Central memory CD8-positive, alpha-beta T cell (primary cell): ENCODE measurements around the gene TOR1AIP2.

Experiments used
- ATAC-seq: fragments of 150-1000 bp; cut with Tn5 transposase; replicated peaks from 2 replicates; pipeline ENCODE4 v1.10.0; 2022; ENCODE audit warnings: mild to moderate bottlenecking, moderate FRiP score, moderate number of reproducible peaks; ENCODE audit not compliant: poor library complexity, severe bottlenecking; ENCODE audit errors: extremely low read depth
- DNase-seq, 2 donors: peaks; one replicate each; pipeline ENCODE4 v3.0.0; 2021; ENCODE audit warnings: low spot score in 2 of 2
- H3K27ac Mint-ChIP-seq: one replicate; pipeline ENCODE4 v1.8.0; 2022; ENCODE audit warnings: low read depth, mild to moderate bottlenecking, moderate library complexity, mixed read lengths
- H3K27me3 Mint-ChIP-seq: one replicate; pipeline ENCODE4 v1.8.0; 2022; ENCODE audit warnings: mixed read lengths
- H3K36me3 Mint-ChIP-seq: one replicate; pipeline ENCODE4 v1.8.0; 2022; ENCODE audit warnings: mild to moderate bottlenecking, moderate library complexity, mixed read lengths; ENCODE audit not compliant: insufficient read depth
- H3K4me1 Mint-ChIP-seq: one replicate; pipeline ENCODE4 v1.8.0; 2022; ENCODE audit warnings: mixed read lengths
- H3K4me3 Mint-ChIP-seq: one replicate; pipeline ENCODE4 v1.8.0; 2022; ENCODE audit warnings: mild to moderate bottlenecking, moderate library complexity, mixed read lengths
- H3K9me3 Mint-ChIP-seq: one replicate; pipeline ENCODE4 v1.8.0; 2022; ENCODE audit warnings: mixed read lengths

TOR1AIP2 gene

GRCh38 chr1:179877586-179878265 is at the start of gene TOR1AIP2:
TOR1AIP2 (minus strand) TSS chr1:179877803; CDS start chr1:179852665, 25,138 bp downstream.
- H3K27me3 Mint-ChIP-seq: no peaks in the 10 kb centered on the region
- H3K4me3 Mint-ChIP-seq: peak within 1 kb of the TSS; percentile 80
- peaks cover 23% of the 10 kb centered on the region for H3K36me3 Mint-ChIP-seq
- peak; percentile 60 to 64 for DNase-seq
- no peaks in the 10 kb centered on the region for H3K9me3 Mint-ChIP-seq
- ATAC-seq: peak; percentile 52
- peak within 1 kb of the TSS; percentile 90 for H3K27ac Mint-ChIP-seq
- peaks cover 29% of the 10 kb centered on the region for H3K4me1 Mint-ChIP-seq

DNA sequence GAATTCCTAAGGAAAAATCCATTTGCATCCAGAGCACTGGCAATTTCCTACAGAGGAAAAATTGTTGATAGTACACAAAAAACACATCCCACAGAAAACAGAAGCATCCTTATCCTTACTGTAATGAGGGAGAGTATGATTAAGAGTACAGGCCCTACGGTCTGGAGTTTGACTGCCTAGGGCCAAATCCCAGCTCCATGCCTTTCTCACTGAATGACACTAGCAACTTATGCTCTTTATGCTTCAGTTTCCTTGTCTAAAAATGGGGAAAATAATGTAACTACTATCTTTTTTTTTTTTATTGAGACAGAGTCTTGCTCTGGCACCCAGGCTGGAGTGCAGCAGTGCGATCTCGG is 49.2 kb upstream of the TOR1AIP2 start:
- DNase-seq: no peak
- H3K27me3 Mint-ChIP-seq: no peaks in the 10 kb centered on the region
- H3K9me3 Mint-ChIP-seq: no peaks in the 10 kb centered on the region
- H3K27ac Mint-ChIP-seq: no peak overlapping the region
- H3K4me1 Mint-ChIP-seq: no peaks in the 10 kb centered on the region
- no peak overlapping the region for H3K4me3 Mint-ChIP-seq
- no peak for ATAC-seq
- peaks cover 5% of the 10 kb centered on the region for H3K36me3 Mint-ChIP-seq

DNA sequence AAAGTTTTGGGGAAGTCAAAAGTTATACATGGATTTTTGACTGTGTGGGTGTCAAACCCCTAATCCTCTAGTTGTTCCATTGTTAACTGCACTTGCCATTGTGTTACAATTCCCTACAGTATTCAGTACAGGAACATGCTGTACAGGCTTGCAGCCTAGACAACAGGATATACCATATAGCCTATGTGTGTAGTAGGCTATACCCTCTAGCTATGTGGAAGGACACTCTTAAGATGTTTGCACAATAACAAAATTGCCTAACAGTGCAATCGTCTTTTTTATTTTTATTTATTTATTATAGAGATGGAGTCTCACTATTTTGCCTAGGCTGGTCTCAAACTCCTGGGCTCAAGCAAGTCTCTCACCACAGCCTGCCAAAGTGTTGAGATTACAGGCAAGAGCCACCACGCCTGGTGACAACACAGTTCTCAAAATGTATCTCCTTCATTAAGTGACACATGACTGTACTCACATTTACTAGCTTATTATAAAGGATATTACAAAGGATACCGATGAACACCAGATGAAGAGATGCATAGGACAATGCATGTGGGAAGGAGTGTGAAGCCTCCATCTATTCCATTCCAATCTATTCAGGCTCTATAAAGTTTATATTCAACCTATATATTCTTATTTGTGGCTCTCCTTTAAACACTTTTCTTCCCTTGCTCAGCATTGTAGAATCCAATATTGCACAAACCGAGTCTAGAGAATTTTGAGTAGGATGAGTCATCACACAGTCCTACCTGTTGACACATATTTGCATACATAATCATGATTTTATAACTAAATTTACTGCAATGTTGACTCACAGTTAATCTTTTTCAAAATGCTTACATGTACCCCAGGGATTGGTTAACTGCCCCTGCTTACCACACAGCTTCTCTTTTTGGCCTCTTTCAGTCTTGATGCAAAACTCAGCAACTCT is 48.6 kb upstream of the TOR1AIP2 start:
- Mint-ChIP-seq H3K9me3 (no peaks in the 10 kb centered on the region), H3K27ac (no peak overlapping the region), H3K36me3 (peaks cover 11% of the 10 kb centered on the region), H3K27me3 (no peaks in the 10 kb centered on the region), H3K4me1 (no peaks in the 10 kb centered on the region), H3K4me3 (no peak overlapping the region)
- ATAC-seq (no peak), DNase-seq (no peak)

DNA sequence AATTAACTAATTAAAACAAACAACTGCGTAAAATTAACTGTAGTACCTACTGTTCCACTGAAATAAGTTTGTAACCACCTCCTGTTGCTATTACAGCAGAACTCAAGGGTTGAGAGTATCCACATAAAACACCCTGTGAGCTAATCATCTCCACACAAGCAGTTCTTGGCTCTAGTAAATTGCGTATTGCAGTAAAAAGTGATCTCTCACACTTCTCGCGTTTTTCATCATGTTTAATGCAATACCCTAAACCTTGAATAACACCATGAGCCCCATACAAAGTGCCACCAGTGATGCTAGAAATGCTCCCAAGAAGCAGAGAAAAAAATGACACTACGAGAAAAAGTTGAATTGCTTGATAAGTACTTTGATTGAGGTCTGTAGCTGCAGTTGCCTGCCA is 47.7 kb upstream of the TOR1AIP2 start:
- H3K27ac Mint-ChIP-seq: no peak overlapping the region
- H3K36me3 Mint-ChIP-seq: peaks cover 13% of the 10 kb centered on the region
- no peaks in the 10 kb centered on the region for H3K9me3 Mint-ChIP-seq
- ATAC-seq: no peak
- no peaks in the 10 kb centered on the region for H3K4me1 Mint-ChIP-seq
- no peak for DNase-seq
- no peak overlapping the region for H3K4me3 Mint-ChIP-seq
- H3K27me3 Mint-ChIP-seq: no peaks in the 10 kb centered on the region

DNA sequence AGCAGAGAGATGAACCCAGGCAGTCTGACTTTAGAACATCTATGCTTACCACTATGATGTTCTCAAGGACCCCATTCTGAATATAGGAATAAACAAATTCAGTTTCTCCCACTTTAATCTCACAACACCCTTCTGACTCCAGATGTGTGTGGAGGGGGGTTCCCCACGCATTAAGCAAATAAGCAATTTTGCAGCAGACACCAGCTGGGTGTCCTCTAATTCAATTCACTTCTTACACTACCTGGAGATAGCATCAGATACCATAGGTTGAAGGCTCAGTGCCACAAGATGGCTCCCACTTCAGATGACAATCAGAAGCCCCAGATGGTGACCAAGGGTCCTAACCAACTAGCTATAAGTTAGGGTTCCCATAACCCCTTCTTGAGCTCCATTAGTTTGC is 46.7 kb upstream of the TOR1AIP2 start:
- H3K36me3 Mint-ChIP-seq: peaks cover 17% of the 10 kb centered on the region
- no peaks in the 10 kb centered on the region for H3K27me3 Mint-ChIP-seq
- no peaks in the 10 kb centered on the region for H3K4me1 Mint-ChIP-seq
- ATAC-seq: no peak
- no peak for DNase-seq
- no peak overlapping the region for H3K4me3 Mint-ChIP-seq
- H3K9me3 Mint-ChIP-seq: no peaks in the 10 kb centered on the region
- H3K27ac Mint-ChIP-seq: no peak overlapping the region

GRCh38 chr1:179923029-179923428 is 45.4 kb upstream of the TOR1AIP2 start:
- DNase-seq: no peak
- Mint-ChIP-seq H3K27me3 (no peaks in the 10 kb centered on the region), H3K27ac (no peak overlapping the region), H3K4me3 (no peak overlapping the region), H3K9me3 (no peaks in the 10 kb centered on the region), H3K36me3 (peaks cover 30% of the 10 kb centered on the region), H3K4me1 (no peaks in the 10 kb centered on the region)
- no peak for ATAC-seq

- Mint-ChIP-seq H3K9me3 (no peaks in the 10 kb centered on the region), H3K27me3 (no peaks in the 10 kb centered on the region), H3K4me1 (no peaks in the 10 kb centered on the region), H3K36me3 (peaks cover 38% of the 10 kb centered on the region), H3K4me3 (no peak overlapping the region), H3K27ac (no peak overlapping the region)
- no peak for DNase-seq
- ATAC-seq: no peak
Measured at GRCh38 chr1:179921981-179922872, 44.6 kb upstream of the TOR1AIP2 start.

DNA sequence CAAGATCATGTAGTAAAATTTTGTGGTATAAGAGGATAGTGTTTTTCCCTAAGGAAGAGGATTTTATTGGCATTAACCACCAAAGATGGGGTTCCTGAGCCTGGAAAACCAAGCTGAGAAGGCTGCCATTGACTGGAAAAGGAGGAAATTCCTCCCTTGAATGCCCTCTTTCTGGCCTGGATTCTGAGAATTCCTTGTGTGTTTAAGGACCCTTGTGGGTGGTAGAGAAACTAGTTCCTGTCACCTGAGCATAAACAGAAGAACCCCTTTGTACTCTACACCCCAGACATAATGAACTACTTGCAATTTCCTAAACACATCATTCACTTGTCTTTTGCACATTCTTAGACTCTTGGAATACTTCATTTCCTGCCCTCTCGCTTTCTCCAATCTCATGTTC is 43.9 kb upstream of the TOR1AIP2 start:
- Mint-ChIP-seq H3K9me3 (no peaks in the 10 kb centered on the region), H3K4me3 (no peak overlapping the region), H3K27me3 (no peaks in the 10 kb centered on the region), H3K4me1 (no peaks in the 10 kb centered on the region), H3K36me3 (peaks cover 39% of the 10 kb centered on the region), H3K27ac (no peak overlapping the region)
- DNase-seq: no peak
- ATAC-seq: no peak

DNA sequence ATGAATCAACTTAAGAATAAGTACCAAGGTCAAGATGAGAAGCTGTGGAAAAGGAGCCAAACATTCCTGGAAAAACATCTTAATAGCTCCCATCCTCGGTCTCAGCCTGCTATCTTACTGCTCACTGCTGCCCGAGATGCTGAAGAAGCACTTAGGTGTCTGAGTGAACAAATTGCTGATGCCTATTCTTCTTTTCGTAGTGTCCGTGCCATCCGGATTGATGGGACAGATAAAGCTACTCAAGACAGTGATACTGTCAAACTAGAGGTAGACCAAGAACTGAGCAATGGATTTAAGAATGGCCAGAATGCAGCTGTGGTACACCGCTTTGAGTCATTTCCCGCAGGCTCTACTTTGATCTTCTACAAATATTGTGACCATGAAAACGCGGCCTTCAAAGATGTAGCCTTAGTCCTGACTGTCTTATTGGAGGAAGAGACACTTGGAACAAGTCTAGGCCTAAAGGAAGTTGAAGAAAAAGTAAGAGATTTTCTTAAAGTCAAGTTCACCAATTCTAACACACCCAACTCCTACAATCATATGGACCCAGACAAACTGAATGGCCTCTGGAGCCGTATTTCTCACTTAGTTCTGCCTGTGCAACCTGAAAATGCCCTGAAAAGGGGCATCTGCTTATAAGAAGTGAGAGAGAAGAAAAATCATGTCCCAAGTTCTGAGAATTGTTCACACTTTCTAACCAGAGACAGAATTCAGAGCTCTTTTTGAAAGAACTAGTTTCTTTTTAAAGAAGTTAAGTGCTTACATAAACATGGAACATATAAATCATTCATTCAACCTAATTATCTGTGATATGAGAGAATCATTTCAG is 40.2 kb upstream of the TOR1AIP2 start:
- ATAC-seq: no peak
- no peak for DNase-seq
- H3K36me3 Mint-ChIP-seq: peaks cover 59% of the 10 kb centered on the region
- H3K9me3 Mint-ChIP-seq: no peaks in the 10 kb centered on the region
- H3K27me3 Mint-ChIP-seq: no peaks in the 10 kb centered on the region
- H3K4me3 Mint-ChIP-seq: no peak overlapping the region
- H3K4me1 Mint-ChIP-seq: no peaks in the 10 kb centered on the region
- H3K27ac Mint-ChIP-seq: no peak overlapping the region

DNA sequence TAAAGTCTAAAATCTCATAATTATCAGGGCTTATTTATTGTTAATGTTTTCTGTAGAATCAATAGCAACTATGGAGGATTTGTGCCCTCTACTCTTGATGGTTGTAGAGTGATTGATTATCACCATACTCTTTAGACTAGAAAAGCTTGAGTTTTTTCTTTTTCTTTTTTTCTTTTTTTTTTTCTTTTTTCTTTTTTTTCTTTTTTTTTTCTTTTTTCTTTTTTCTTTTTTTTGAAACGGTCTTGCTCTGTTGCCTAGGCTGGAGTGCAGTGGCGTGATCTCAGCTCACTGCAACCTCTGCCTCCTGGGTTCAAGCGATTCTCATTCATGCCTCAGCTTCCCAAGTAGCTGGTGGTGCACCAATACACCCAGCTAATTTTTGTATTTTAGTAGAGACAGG is 34.2 kb upstream of the TOR1AIP2 start:
- DNase-seq (no peak), ATAC-seq (no peak)
- peaks cover 7% of the 10 kb centered on the region for H3K4me1 Mint-ChIP-seq
- no peaks in the 10 kb centered on the region for H3K27me3 Mint-ChIP-seq
- no peak overlapping the region for H3K27ac Mint-ChIP-seq
- no peak overlapping the region for H3K4me3 Mint-ChIP-seq
- H3K9me3 Mint-ChIP-seq: no peaks in the 10 kb centered on the region
- peaks cover 68% of the 10 kb centered on the region for H3K36me3 Mint-ChIP-seq

GRCh38 chr1:179910934-179911333 is 33.3 kb upstream of the TOR1AIP2 start:
- Mint-ChIP-seq H3K4me1 (peaks cover 7% of the 10 kb centered on the region), H3K4me3 (no peak overlapping the region), H3K27me3 (no peaks in the 10 kb centered on the region), H3K9me3 (no peaks in the 10 kb centered on the region), H3K27ac (no peak overlapping the region), H3K36me3 (peaks cover 70% of the 10 kb centered on the region)
- ATAC-seq (no peak), DNase-seq (no peak)

GRCh38 chr1:179889589-179889988 is 12.0 kb upstream of the TOR1AIP2 start:
- no peak overlapping the region for H3K27ac Mint-ChIP-seq
- no peaks in the 10 kb centered on the region for H3K27me3 Mint-ChIP-seq
- no peak for DNase-seq
- H3K4me1 Mint-ChIP-seq: peaks cover 13% of the 10 kb centered on the region
- H3K9me3 Mint-ChIP-seq: no peaks in the 10 kb centered on the region
- peaks cover 67% of the 10 kb centered on the region for H3K36me3 Mint-ChIP-seq
- no peak for ATAC-seq
- H3K4me3 Mint-ChIP-seq: no peak overlapping the region
